ENCODE data around the gene RPS26. TPM values are rescaled to one million over a fixed set of nuclear protein-coding genes. Genes with fewer than 3 reads are reported as not detected.

The RPS26 gene
- total and polyA plus RNA-seq, 8 donors, result 37.9 to 778 (median 123) TPM

- ATAC-seq (peak; percentile 96), DNase-seq (peak in 3 of 4 donors; percentile 76 to 93 (median 91))
- Histone ChIP-seq H3K27me3 (peaks cover 0 to 8% of the 10 kb centered on the region in 2 donors), H3K27ac (peak overlapping the region; percentile 23 to 54), H3K4me3 (no peak overlapping the region), H3K4me1 (peaks cover 4 to 6% of the 10 kb centered on the region in 2 donors), H3K9me3 (no peaks in the 10 kb centered on the region), H3K36me3 (no peaks in the 10 kb centered on the region)
- TF ChIP-seq CTCF (IDR thresholded peaks at IDR 0.05), result no peak
- intact Hi-C loops (cut with DNase I), result no loop called here
Measured at GRCh38 chr12:56087220-56087619, 45.5 kb downstream of the RPS26 start.

Other genes starting within 250 kb of the RPS26 start
- 10 to 100 TPM; 49.4 to 50.0 TPM for gene SARNP, start 224.2 kb upstream of the RPS26 start, total RNA-seq
- gene SARNP, start 224.2 kb upstream of the RPS26 start, polyA plus RNA-seq (ENCODE audit: insufficient read length in 6 of 6), result 100 to 1,000 TPM in 4 of 6 donors, 10 to 100 TPM in 2; 93.6 to 128 (median 110) TPM
- 10 to 100 TPM; 65.6 to 80.8 TPM for gene ORMDL2, start 223.9 kb upstream of the RPS26 start, total RNA-seq
- 10 to 100 TPM; 21.1 to 28.0 (median 23.1) TPM for gene ORMDL2, start 223.9 kb upstream of the RPS26 start, polyA plus RNA-seq (ENCODE audit: insufficient read length in 6 of 6)
- 10 to 100 TPM; 31.5 to 33.3 TPM for gene DNAJC14, start 212.3 kb upstream of the RPS26 start, total RNA-seq
- gene DNAJC14, start 212.3 kb upstream of the RPS26 start, polyA plus RNA-seq (ENCODE audit: insufficient read length in 6 of 6), result 10 to 100 TPM; 30.0 to 40.0 (median 34.3) TPM
- 10 to 100 TPM; 49.3 to 78.4 TPM for gene MMP19, start 199.0 kb upstream of the RPS26 start, total RNA-seq
- 10 to 100 TPM in 5 of 6 donors, 1 to 10 TPM in 1; 9.9 to 13.0 (median 11.8) TPM for gene MMP19, start 199.0 kb upstream of the RPS26 start, polyA plus RNA-seq (ENCODE audit: insufficient read length in 6 of 6)
- gene PYM1, start 114.0 kb upstream of the RPS26 start, total RNA-seq, result 10 to 100 TPM; 27.3 to 31.0 TPM
- 10 to 100 TPM; 31.1 to 36.4 (median 34.1) TPM for gene PYM1, start 114.0 kb upstream of the RPS26 start, polyA plus RNA-seq (ENCODE audit: insufficient read length in 6 of 6)
- gene DGKA, start 110.8 kb upstream of the RPS26 start, total RNA-seq, result 10 to 100 TPM; 30.6 to 36.7 TPM
- 10 to 100 TPM; 34.6 to 47.6 (median 39.1) TPM for gene DGKA, start 110.8 kb upstream of the RPS26 start, polyA plus RNA-seq (ENCODE audit: insufficient read length in 6 of 6)
- gene PMEL, start 75.9 kb upstream of the RPS26 start, total RNA-seq, result 1 to 10 TPM in 1 of 2 donors, under 1 TPM in 1; 0.99 to 1.8 TPM
- 1 to 10 TPM; 2.2 to 3.8 (median 2.7) TPM for gene PMEL, start 75.9 kb upstream of the RPS26 start, polyA plus RNA-seq (ENCODE audit: insufficient read length in 6 of 6)
- 10 to 100 TPM; 34.1 to 40.3 TPM for gene CDK2, start 75.1 kb upstream of the RPS26 start, total RNA-seq
- 10 to 100 TPM; 74.2 to 89.0 (median 78.8) TPM for gene CDK2, start 75.1 kb upstream of the RPS26 start, polyA plus RNA-seq (ENCODE audit: insufficient read length in 6 of 6)
- gene RAB5B, start 67.8 kb upstream of the RPS26 start, total RNA-seq, result 100 to 1,000 TPM; 116 to 175 TPM
- 100 to 1,000 TPM; 141 to 156 (median 142) TPM for gene RAB5B, start 67.8 kb upstream of the RPS26 start, polyA plus RNA-seq (ENCODE audit: insufficient read length in 6 of 6)
- gene SUOX, start 44.6 kb upstream of the RPS26 start, total RNA-seq, result 10 to 100 TPM; 26.1 to 26.3 TPM
- gene SUOX, start 44.6 kb upstream of the RPS26 start, polyA plus RNA-seq (ENCODE audit: insufficient read length in 6 of 6), result 10 to 100 TPM; 36.0 to 49.6 (median 42.7) TPM
- gene IKZF4, start 20.9 kb upstream of the RPS26 start, total RNA-seq, result 1 to 10 TPM; 7.5 to 8.5 TPM
- gene IKZF4, start 20.9 kb upstream of the RPS26 start, polyA plus RNA-seq (ENCODE audit: insufficient read length in 6 of 6), result 10 to 100 TPM; 22.2 to 28.3 (median 23.8) TPM
- gene ERBB3, start 38.2 kb downstream of the RPS26 start, total RNA-seq, result 10 to 100 TPM; 38.6 to 88.8 TPM
- gene ERBB3, start 38.2 kb downstream of the RPS26 start, polyA plus RNA-seq (ENCODE audit: insufficient read length in 6 of 6), result 10 to 100 TPM; 77.8 to 96.1 (median 82.1) TPM
- 100 to 1,000 TPM in 1 of 2 donors, 10 to 100 TPM in 1; 62.0 to 103 TPM for gene PA2G4, start 62.6 kb downstream of the RPS26 start, total RNA-seq
- gene PA2G4, start 62.6 kb downstream of the RPS26 start, polyA plus RNA-seq (ENCODE audit: insufficient read length in 6 of 6), result 100 to 1,000 TPM; 120 to 151 (median 133) TPM
- 1,000 to 10,000 TPM; 3,023 to 3,157 TPM for gene RPL41, start 74.7 kb downstream of the RPS26 start, total RNA-seq
- 1,000 to 10,000 TPM; 6,005 to 6,852 (median 6,180) TPM for gene RPL41, start 74.7 kb downstream of the RPS26 start, polyA plus RNA-seq (ENCODE audit: insufficient read length in 6 of 6)
- 1 to 10 TPM; 6.0 to 8.7 TPM for gene ZC3H10, start 76.3 kb downstream of the RPS26 start, total RNA-seq
- 1 to 10 TPM; 4.2 to 6.7 (median 5.5) TPM for gene ZC3H10, start 76.3 kb downstream of the RPS26 start, polyA plus RNA-seq (ENCODE audit: insufficient read length in 6 of 6)
- 100 to 1,000 TPM; 102 to 116 TPM for gene ESYT1, start 86.3 kb downstream of the RPS26 start, total RNA-seq
- gene ESYT1, start 86.3 kb downstream of the RPS26 start, polyA plus RNA-seq (ENCODE audit: insufficient read length in 6 of 6), result 10 to 100 TPM; 80.9 to 94.5 (median 90.2) TPM
- 10 to 100 TPM; 32.6 to 43.1 TPM for gene MYL6B, start 110.7 kb downstream of the RPS26 start, total RNA-seq
- gene MYL6B, start 110.7 kb downstream of the RPS26 start, polyA plus RNA-seq (ENCODE audit: insufficient read length in 6 of 6), result 100 to 1,000 TPM; 153 to 193 (median 173) TPM
- gene MYL6, start 116.4 kb downstream of the RPS26 start, total RNA-seq, result 1,000 to 10,000 TPM; 1,768 to 1,773 TPM
- gene MYL6, start 116.4 kb downstream of the RPS26 start, polyA plus RNA-seq (ENCODE audit: insufficient read length in 6 of 6), result 1,000 to 10,000 TPM; 1,831 to 2,250 (median 2,105) TPM
- gene SMARCC2, start 147.6 kb downstream of the RPS26 start, total RNA-seq, result 10 to 100 TPM; 84.3 to 84.9 TPM
- 100 to 1,000 TPM; 113 to 139 (median 121) TPM for gene SMARCC2, start 147.6 kb downstream of the RPS26 start, polyA plus RNA-seq (ENCODE audit: insufficient read length in 6 of 6)
- gene RNF41, start 180.0 kb downstream of the RPS26 start, total RNA-seq, result 10 to 100 TPM; 50.3 to 51.4 TPM
- gene RNF41, start 180.0 kb downstream of the RPS26 start, polyA plus RNA-seq (ENCODE audit: insufficient read length in 6 of 6), result 10 to 100 TPM; 41.5 to 47.1 (median 42.0) TPM
- 10 to 100 TPM; 32.6 to 33.8 TPM for gene NABP2, start 182.4 kb downstream of the RPS26 start, total RNA-seq
- gene NABP2, start 182.4 kb downstream of the RPS26 start, polyA plus RNA-seq (ENCODE audit: insufficient read length in 6 of 6), result 10 to 100 TPM; 21.8 to 28.5 (median 24.7) TPM
- gene SLC39A5, start 188.1 kb downstream of the RPS26 start, total RNA-seq, result under 1 TPM in 1 of 2 donors, not detected in 1; 0.29 TPM
- 1 to 10 TPM; 2.0 to 6.6 (median 4.0) TPM for gene SLC39A5, start 188.1 kb downstream of the RPS26 start, polyA plus RNA-seq (ENCODE audit: insufficient read length in 6 of 6)
- gene ANKRD52, start 216.5 kb downstream of the RPS26 start, total RNA-seq, result 10 to 100 TPM; 33.3 to 39.3 TPM
- 10 to 100 TPM; 24.6 to 40.1 (median 31.7) TPM for gene ANKRD52, start 216.5 kb downstream of the RPS26 start, polyA plus RNA-seq (ENCODE audit: insufficient read length in 6 of 6)
- gene COQ10A, start 225.0 kb downstream of the RPS26 start, total RNA-seq, result 10 to 100 TPM in 1 of 2 donors, 1 to 10 TPM in 1; 9.4 to 10.9 TPM
- 10 to 100 TPM; 13.6 to 19.8 (median 14.8) TPM for gene COQ10A, start 225.0 kb downstream of the RPS26 start, polyA plus RNA-seq (ENCODE audit: insufficient read length in 6 of 6)

Data from left lung (tissue), 10 donors.